ENCODE measurements around the gene SMIM30. TPM values are rescaled to one million over a fixed set of nuclear protein-coding genes. Genes with fewer than 3 reads are reported as not detected.

Gene SMIM30
- total and polyA plus RNA-seq, 2 experiments from 2014 or later = 63.9 to 99.7 TPM

DNA sequence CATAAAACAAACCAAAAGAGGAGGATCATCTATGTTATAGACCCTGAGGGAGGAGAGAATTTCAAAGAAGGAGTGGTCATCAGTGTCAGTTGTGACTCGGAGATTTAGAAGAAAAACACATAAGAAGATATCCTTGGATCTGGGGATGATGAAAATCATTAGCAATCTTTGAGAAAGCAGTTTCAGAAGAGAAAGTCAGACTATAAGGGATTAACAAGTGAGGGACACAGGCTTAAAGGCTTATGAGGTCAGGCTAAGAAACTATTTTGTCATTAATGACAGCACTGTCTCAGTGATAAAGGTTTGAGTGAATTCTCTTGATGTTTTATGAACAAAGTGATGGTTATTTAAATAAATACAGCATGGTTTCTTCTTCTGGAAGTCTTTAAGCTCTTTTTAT lies 25.6 kb downstream of the SMIM30 start:
- in situ Hi-C loops (cut with MboI) = no loop called here
- H3K79me2 ChIP-seq (ENCODE audit: insufficient read depth) = no peaks in the 10 kb centered on the region
- no peaks in the 10 kb centered on the region for H3K36me3 ChIP-seq (ENCODE audit: low read depth)
- H3K4me3 ChIP-seq = no peak overlapping the region
- 29 to 58% methylated on average over 1 of the region's 1 CpG for WGBS, 2 experiments (ENCODE audit: low coverage in 1 of 2, low lambda C conversion rate in 2 of 2, missing lambda C conversion rate in 2 of 2)
- H3K9ac ChIP-seq = no peak overlapping the region
- no peak for DNase-seq
- peak overlapping the region; percentile 28; the same call in 1 of the 2 replicates for H2AFZ ChIP-seq
- H3K4me2 ChIP-seq (ENCODE audit: unreplicated experiment) = no peak overlapping the region
- H3K9me2 ChIP-seq (ENCODE audit: insufficient read depth) = no peaks in the 10 kb centered on the region
- H3K27me3 ChIP-seq (replicated peaks; ENCODE audit: insufficient read depth) = no peaks in the 10 kb centered on the region
- no peaks in the 10 kb centered on the region for H4K20me1 ChIP-seq (ENCODE audit: insufficient read depth)
- H3F3A ChIP-seq (ENCODE audit: insufficient read depth) = peaks cover 14% of the 10 kb centered on the region
- H3K4me1 ChIP-seq (ENCODE audit: insufficient read depth) = peaks cover 8% of the 10 kb centered on the region
- no peak for TF ChIP-seq EZH2phosphoT487 (IDR thresholded peaks at IDR 0.05; ENCODE audit: insufficient read depth, low read depth)
- no peak for TF ChIP-seq EZH2 (IDR thresholded peaks at IDR 0.05; ENCODE audit: insufficient read depth, poor library complexity, severe bottlenecking)
- H3K27ac ChIP-seq = no peak overlapping the region
- H3K9me3 ChIP-seq (ENCODE audit: low read depth) = no peaks in the 10 kb centered on the region

DNA sequence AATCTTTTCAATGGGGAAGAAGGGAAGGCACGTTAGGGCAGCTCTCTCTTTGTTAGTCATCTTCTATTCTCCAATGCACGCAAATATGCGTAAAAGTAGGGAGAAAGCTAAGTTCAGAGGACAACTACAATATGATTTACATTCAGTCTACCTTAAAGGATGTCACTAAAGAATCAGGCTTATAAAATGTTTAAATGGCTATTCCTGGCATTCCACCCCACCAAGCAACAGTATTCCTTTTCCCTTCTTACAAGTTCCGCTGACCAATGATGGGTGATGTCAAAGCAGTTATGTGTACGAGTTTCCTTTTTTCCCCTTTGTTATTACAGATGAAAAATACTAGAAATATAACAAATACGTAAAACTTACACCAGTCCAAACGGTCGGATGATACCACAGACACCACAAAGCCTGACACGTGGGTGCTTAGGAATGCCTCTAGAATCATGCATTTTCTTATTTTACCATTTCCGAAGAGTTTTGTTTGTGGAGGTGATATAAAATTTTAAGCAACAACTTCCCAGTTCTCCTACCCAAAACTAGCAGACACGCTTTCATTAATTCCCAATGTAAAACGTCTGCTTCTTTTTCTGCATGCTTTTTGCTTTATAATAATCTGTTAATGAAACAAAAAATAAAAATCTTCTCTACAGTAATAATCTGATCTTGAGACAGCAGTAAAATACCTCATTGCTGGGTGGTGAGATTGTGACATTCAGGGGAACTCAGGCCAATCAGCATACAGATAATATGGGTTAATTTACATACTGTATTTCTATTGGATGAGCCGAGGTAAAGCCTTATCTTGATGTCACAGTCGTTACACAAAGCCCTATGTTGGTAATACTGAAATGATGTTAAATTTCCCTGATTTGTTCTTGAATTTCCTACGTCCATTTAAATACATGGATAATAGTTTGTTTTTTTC lies 31.0 kb downstream of the SMIM30 start:
- Histone ChIP-seq H3K27ac (peak overlapping the region; percentile 96), H4K20me1 (ENCODE audit: insufficient read depth) (no peaks in the 10 kb centered on the region), H3K27me3 (replicated peaks; ENCODE audit: insufficient read depth) (no peaks in the 10 kb centered on the region), H3K4me2 (ENCODE audit: unreplicated experiment) (peak overlapping the region; percentile 97), H3K9me2 (ENCODE audit: insufficient read depth) (no peaks in the 10 kb centered on the region), H3K4me1 (ENCODE audit: insufficient read depth) (peaks cover 14% of the 10 kb centered on the region), H3K9ac (peak overlapping the region; percentile 99), H3K9me3 (ENCODE audit: low read depth) (no peaks in the 10 kb centered on the region), H3K36me3 (ENCODE audit: low read depth) (no peaks in the 10 kb centered on the region), H2AFZ (peak overlapping the region; percentile 96), H3F3A (ENCODE audit: insufficient read depth) (peaks cover 25% of the 10 kb centered on the region), H3K4me3 (peak overlapping the region; percentile 87), H3K79me2 (ENCODE audit: insufficient read depth) (no peaks in the 10 kb centered on the region)
- whole genome bisulfite sequencing, 2 experiments (ENCODE audit: low coverage in 1 of 2, low lambda C conversion rate in 2 of 2, missing lambda C conversion rate in 2 of 2) = 2 to 3% methylated on average over 15 of the region's 15 CpGs
- in situ Hi-C loops (cut with MboI) = no loop called here
- DNase-seq = peak; percentile 94
- no peak for TF ChIP-seq EZH2phosphoT487 (IDR thresholded peaks at IDR 0.05; ENCODE audit: insufficient read depth, low read depth)

DNA sequence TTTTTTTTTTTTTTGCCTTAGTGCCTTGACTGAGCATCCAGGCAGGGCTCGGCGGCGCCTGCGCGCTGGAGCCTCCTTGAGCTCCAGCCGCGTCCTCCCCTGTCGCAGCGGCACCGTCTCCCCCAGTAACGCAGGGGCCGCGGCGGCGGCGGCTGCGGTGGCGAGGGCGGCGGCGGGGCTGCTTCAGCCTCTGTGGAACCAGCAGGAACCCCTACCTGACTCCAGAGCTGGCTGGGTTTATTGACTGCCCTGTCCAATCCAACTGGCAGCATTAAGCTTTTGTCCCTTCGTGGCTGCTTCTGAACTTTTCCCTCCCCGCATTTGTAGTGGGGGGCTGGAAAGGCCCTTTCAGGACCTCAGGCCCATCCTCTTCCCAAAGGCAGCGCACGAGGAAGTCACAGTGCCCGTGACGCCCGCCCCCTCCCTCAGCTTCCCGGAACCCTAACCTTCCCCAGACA lies 31.9 kb downstream of the SMIM30 start, which contains the start of gene GPR85:
GPR85 (minus strand) TSS at position 397 of the 458 bp plus-strand sequence. CDS start 2,106 bp downstream, outside the sequence.
- in situ Hi-C loops (cut with MboI) = no loop called here
- H3K27ac ChIP-seq = peak within 1 kb of the TSS; percentile 96
- WGBS, 2 experiments (ENCODE audit: low coverage in 1 of 2, low lambda C conversion rate in 2 of 2, missing lambda C conversion rate in 2 of 2) = 1 to 2% methylated on average over 23 of the region's 29 CpGs
- H4K20me1 ChIP-seq (ENCODE audit: insufficient read depth) = no peaks in the 10 kb centered on the region
- H3K79me2 ChIP-seq (ENCODE audit: insufficient read depth) = no peaks in the 10 kb centered on the region
- peak within 1 kb of the TSS; percentile 97 for H3K4me2 ChIP-seq (ENCODE audit: unreplicated experiment)
- H2AFZ ChIP-seq = peak within 1 kb of the TSS; percentile 96
- H3K9ac ChIP-seq = peak within 1 kb of the TSS; percentile 99
- H3K9me3 ChIP-seq (ENCODE audit: low read depth) = no peaks in the 10 kb centered on the region
- no peaks in the 10 kb centered on the region for H3K9me2 ChIP-seq (ENCODE audit: insufficient read depth)
- no peaks in the 10 kb centered on the region for H3K36me3 ChIP-seq (ENCODE audit: low read depth)
- no peak for TF ChIP-seq EZH2phosphoT487 (IDR thresholded peaks at IDR 0.05; ENCODE audit: insufficient read depth, low read depth)
- no peak for TF ChIP-seq EZH2 (IDR thresholded peaks at IDR 0.05; ENCODE audit: insufficient read depth, poor library complexity, severe bottlenecking)
- H3K4me1 ChIP-seq (ENCODE audit: insufficient read depth) = peaks cover 14% of the 10 kb centered on the region
- DNase-seq = peak; percentile 90
- peak within 1 kb of the TSS; percentile 87 for H3K4me3 ChIP-seq
- H3K27me3 ChIP-seq (replicated peaks; ENCODE audit: insufficient read depth) = no peaks in the 10 kb centered on the region
- H3F3A ChIP-seq (ENCODE audit: insufficient read depth) = peaks cover 25% of the 10 kb centered on the region

DNA sequence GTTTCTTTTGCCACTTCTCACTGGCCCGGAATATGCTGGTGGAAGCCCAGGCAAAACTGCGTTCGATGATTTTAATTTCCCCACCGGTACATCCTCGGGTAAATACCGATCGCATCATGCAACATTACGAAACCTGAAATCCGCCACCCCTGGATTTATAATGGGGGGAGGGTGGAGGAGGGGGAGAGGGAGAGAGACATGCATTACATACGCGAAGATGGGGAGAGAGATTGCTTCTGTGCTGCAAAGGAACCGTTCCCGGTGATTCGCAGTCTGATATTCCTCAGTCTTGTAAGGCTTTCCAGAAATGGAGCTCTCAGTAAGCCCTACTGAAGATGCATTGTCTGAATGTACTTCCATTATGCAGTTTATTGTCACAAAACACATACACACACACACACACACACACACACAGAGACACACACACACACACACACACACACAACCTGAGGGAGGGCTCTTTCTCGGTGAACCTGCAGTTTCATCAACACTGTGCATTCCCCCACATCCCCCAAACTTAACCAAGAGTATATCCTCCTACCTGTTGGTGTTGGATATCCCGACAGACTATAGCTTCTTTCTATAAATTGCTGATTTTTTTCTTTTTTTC lies 32.5 kb downstream of the SMIM30 start:
- Histone ChIP-seq H3K4me1 (ENCODE audit: insufficient read depth) (peaks cover 14% of the 10 kb centered on the region), H3K9me3 (ENCODE audit: low read depth) (no peaks in the 10 kb centered on the region), H3K9ac (peak overlapping the region; percentile 99), H3K27ac (peak overlapping the region; percentile 96), H3K27me3 (replicated peaks; ENCODE audit: insufficient read depth) (no peaks in the 10 kb centered on the region), H4K20me1 (ENCODE audit: insufficient read depth) (no peaks in the 10 kb centered on the region), H3F3A (ENCODE audit: insufficient read depth) (peaks cover 25% of the 10 kb centered on the region), H3K4me2 (ENCODE audit: unreplicated experiment) (peak overlapping the region; percentile 97), H3K9me2 (ENCODE audit: insufficient read depth) (no peaks in the 10 kb centered on the region), H3K36me3 (ENCODE audit: low read depth) (no peaks in the 10 kb centered on the region), H2AFZ (peak overlapping the region; percentile 96), H3K79me2 (ENCODE audit: insufficient read depth) (no peaks in the 10 kb centered on the region), H3K4me3 (peak overlapping the region; percentile 87)
- 27 to 33% methylated on average over 16 of the region's 16 CpGs for WGBS, 2 experiments (ENCODE audit: low coverage in 1 of 2, low lambda C conversion rate in 2 of 2, missing lambda C conversion rate in 2 of 2)
- in situ Hi-C loops (cut with MboI) = no loop called here
- DNase-seq = peak; percentile 46
- TF ChIP-seq EZH2phosphoT487 (IDR thresholded peaks at IDR 0.05; ENCODE audit: insufficient read depth, low read depth) (no peak), EZH2 (IDR thresholded peaks at IDR 0.05; ENCODE audit: insufficient read depth, poor library complexity, severe bottlenecking) (no peak)

Measured in GM23248 (cell line).